ENCODE results near the gene ACOT11. TPM values are rescaled to one million over a fixed set of nuclear protein-coding genes. Genes with fewer than 3 reads are reported as not detected.

Gene ACOT11
- total and polyA plus RNA-seq, 2 of the 13 experiments (the other 11 are each of a cell fraction or from before 2014, with no cell fraction given): 2.6 to 3.3 TPM

DNA sequence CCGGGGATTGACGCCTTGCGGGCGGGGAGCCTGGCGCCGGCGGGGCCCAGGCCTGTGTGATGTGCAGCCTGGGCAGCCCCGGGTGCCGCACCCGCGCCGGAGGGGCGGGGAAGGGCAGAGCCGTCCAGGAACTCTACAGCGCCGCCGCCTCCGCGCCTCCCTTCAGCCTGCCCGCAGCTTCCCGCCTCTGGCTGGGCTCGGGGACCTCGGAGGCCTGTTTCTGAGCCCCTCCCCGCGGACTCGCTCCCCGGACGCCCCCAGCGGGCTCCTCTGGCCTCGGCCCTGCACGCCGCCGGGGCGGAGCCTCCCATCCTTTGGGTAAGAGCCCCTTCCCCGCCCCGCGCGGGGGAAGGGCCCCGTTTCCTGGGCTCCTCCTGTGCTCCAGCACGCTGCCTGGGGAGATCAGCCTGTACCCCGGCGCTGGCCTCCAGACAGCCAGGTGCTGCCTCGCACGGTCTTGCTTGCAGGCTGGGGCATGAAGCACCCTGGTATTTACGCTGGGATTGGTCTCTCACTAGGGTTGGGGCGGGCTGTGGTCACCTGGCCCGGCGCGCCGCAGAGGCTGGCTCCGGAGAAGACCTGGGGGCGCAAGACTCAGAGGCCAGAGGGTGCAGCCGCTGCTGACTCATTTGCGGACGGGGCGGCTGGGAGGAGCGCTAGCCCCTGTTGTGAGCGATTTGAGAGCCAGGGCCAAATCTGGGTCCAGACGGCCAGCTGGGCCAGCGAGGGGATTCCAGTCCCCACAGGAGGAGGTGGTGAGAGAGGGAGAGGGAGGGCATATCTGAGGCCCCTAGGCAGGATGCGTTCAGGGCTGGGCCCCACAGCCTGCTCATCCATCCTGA is 5.7 kb upstream of the ACOT11 start (continued):
- TF ChIP-seq, protein P1, sequence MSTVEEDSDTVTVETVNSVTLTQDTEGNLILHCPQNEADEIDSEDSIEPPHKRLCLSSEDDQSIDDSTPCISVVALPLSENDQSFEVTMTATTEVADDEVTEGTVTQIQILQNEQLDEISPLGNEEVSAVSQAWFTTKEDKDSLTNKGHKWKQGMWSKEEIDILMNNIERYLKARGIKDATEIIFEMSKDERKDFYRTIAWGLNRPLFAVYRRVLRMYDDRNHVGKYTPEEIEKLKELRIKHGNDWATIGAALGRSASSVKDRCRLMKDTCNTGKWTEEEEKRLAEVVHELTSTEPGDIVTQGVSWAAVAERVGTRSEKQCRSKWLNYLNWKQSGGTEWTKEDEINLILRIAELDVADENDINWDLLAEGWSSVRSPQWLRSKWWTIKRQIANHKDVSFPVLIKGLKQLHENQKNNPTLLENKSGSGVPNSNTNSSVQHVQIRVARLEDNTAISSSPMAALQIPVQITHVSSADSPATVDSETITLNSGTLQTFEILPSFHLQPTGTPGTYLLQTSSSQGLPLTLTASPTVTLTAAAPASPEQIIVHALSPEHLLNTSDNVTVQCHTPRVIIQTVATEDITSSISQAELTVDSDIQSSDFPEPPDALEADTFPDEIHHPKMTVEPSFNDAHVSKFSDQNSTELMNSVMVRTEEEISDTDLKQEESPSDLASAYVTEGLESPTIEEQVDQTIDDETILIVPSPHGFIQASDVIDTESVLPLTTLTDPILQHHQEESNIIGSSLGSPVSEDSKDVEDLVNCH (CRISPR knock-in tag; IDR thresholded peaks at IDR 0.05): no peak
- TF ChIP-seq, protein P2, sequence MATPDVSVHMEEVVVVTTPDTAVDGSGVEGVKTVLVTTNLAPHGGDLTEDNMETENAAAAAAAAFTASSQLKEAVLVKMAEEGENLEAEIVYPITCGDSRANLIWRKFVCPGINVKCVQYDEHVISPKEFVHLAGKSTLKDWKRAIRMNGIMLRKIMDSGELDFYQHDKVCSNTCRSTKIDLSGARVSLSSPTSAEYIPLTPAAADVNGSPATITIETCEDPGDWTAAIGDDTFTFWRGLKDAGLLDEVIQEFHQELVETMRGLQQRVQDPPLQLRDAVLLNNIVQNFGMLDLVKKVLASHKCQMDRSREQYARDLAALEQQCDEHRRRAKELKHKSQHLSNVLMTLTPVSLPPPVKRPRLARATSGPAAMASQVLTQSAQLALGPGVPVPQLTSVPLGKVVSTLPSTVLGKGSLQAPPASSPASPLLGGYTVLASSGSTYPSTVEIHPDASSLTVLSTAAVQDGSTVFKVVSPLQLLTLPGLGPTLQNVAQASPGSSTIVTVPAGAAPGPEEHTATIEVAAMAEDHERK (CRISPR knock-in tag; IDR thresholded peaks at IDR 0.05; ENCODE audit: low read depth): peak; percentile 8; the same call in 1 of the 2 replicates
- TF ChIP-seq, protein P3, sequence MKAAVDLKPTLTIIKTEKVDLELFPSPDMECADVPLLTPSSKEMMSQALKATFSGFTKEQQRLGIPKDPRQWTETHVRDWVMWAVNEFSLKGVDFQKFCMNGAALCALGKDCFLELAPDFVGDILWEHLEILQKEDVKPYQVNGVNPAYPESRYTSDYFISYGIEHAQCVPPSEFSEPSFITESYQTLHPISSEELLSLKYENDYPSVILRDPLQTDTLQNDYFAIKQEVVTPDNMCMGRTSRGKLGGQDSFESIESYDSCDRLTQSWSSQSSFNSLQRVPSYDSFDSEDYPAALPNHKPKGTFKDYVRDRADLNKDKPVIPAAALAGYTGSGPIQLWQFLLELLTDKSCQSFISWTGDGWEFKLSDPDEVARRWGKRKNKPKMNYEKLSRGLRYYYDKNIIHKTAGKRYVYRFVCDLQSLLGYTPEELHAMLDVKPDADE (CRISPR knock-in tag; IDR thresholded peaks at IDR 0.05): peak; percentile 71; the same call in 1 of the 2 replicates
- no peak for TF ChIP-seq ATM (IDR thresholded peaks at IDR 0.05; ENCODE audit: borderline replicate concordance)
- no peak for TF ChIP-seq RFX1 (IDR thresholded peaks at IDR 0.05)
- TF ChIP-seq, protein P4, sequence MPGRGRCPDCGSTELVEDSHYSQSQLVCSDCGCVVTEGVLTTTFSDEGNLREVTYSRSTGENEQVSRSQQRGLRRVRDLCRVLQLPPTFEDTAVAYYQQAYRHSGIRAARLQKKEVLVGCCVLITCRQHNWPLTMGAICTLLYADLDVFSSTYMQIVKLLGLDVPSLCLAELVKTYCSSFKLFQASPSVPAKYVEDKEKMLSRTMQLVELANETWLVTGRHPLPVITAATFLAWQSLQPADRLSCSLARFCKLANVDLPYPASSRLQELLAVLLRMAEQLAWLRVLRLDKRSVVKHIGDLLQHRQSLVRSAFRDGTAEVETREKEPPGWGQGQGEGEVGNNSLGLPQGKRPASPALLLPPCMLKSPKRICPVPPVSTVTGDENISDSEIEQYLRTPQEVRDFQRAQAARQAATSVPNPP (CRISPR knock-in tag; IDR thresholded peaks at IDR 0.05): no peak
- TF ChIP-seq, protein P5, sequence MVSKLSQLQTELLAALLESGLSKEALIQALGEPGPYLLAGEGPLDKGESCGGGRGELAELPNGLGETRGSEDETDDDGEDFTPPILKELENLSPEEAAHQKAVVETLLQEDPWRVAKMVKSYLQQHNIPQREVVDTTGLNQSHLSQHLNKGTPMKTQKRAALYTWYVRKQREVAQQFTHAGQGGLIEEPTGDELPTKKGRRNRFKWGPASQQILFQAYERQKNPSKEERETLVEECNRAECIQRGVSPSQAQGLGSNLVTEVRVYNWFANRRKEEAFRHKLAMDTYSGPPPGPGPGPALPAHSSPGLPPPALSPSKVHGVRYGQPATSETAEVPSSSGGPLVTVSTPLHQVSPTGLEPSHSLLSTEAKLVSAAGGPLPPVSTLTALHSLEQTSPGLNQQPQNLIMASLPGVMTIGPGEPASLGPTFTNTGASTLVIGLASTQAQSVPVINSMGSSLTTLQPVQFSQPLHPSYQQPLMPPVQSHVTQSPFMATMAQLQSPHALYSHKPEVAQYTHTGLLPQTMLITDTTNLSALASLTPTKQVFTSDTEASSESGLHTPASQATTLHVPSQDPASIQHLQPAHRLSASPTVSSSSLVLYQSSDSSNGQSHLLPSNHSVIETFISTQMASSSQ (IDR thresholded peaks at IDR 0.05; ENCODE audit: low read depth): no peak
- TF ChIP-seq, protein P5 (CRISPR knock-in tag; IDR thresholded peaks at IDR 0.05; ENCODE audit: borderline replicate concordance): no peak; the same call in 1 of the 2 replicates
- TF ChIP-seq, protein P6, sequence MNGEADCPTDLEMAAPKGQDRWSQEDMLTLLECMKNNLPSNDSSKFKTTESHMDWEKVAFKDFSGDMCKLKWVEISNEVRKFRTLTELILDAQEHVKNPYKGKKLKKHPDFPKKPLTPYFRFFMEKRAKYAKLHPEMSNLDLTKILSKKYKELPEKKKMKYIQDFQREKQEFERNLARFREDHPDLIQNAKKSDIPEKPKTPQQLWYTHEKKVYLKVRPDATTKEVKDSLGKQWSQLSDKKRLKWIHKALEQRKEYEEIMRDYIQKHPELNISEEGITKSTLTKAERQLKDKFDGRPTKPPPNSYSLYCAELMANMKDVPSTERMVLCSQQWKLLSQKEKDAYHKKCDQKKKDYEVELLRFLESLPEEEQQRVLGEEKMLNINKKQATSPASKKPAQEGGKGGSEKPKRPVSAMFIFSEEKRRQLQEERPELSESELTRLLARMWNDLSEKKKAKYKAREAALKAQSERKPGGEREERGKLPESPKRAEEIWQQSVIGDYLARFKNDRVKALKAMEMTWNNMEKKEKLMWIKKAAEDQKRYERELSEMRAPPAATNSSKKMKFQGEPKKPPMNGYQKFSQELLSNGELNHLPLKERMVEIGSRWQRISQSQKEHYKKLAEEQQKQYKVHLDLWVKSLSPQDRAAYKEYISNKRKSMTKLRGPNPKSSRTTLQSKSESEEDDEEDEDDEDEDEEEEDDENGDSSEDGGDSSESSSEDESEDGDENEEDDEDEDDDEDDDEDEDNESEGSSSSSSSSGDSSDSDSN (CRISPR knock-in tag; IDR thresholded peaks at IDR 0.05): peak; percentile 98
- TF ChIP-seq, protein P7, sequence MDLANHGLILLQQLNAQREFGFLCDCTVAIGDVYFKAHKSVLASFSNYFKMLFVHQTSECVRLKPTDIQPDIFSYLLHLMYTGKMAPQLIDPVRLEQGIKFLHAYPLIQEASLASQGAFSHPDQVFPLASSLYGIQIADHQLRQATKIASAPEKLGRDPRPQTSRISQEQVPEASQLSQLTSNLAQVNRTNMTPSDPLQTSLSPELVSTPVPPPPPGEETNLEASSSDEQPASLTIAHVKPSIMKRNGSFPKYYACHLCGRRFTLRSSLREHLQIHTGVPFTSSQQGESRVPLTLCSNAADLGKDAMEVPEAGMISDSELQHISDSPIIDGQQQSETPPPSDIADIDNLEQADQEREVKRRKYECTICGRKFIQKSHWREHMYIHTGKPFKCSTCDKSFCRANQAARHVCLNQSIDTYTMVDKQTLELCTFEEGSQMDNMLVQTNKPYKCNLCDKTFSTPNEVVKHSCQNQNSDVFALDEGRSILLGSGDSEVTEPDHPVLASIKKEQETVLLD (CRISPR knock-in tag; IDR thresholded peaks at IDR 0.05; ENCODE audit: low read depth): peak; percentile 81
- TF ChIP-seq ZFP82 (CRISPR knock-in tag; IDR thresholded peaks at IDR 0.05; ENCODE audit: borderline replicate concordance): 0 out of 2 replicates have a peak, but pooled peaks have one; percentile 54

All from HepG2 (cell line).